ENCODE measurements around the gene EEF2K.

DNA sequence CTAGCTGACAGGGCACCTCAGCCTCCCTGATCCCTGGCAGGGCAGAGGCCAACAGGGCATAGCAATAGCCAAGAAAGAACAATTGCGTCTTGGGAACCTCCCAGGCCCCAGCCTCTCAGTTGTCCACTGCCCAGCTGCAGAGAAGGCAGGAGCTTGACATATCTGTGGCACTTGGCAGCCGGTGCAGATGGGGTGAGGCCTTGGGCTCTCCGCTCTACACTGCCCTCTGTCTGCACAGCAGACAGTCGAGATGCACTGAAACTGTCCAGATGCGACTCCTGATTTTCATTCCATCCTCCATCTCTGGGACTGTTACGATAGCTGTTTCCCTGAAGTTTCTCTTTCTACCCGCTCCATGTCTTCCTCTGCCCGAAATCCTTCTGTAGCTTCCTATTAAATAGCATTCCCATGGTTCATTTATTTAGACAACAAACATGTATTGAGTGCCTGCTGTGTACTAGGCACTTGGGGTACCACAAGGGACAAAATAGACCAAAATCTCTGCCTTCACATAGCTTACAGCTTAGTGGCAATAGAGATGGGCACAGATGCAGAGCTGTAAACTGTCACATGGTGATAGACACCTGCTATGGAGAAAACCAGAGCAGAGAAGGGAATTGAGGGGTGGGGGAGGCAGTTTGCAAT is 94.5 kb downstream of the EEF2K start:
- TF ChIP-seq, protein P1, sequence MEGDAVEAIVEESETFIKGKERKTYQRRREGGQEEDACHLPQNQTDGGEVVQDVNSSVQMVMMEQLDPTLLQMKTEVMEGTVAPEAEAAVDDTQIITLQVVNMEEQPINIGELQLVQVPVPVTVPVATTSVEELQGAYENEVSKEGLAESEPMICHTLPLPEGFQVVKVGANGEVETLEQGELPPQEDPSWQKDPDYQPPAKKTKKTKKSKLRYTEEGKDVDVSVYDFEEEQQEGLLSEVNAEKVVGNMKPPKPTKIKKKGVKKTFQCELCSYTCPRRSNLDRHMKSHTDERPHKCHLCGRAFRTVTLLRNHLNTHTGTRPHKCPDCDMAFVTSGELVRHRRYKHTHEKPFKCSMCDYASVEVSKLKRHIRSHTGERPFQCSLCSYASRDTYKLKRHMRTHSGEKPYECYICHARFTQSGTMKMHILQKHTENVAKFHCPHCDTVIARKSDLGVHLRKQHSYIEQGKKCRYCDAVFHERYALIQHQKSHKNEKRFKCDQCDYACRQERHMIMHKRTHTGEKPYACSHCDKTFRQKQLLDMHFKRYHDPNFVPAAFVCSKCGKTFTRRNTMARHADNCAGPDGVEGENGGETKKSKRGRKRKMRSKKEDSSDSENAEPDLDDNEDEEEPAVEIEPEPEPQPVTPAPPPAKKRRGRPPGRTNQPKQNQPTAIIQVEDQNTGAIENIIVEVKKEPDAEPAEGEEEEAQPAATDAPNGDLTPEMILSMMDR (IDR thresholded peaks at IDR 0.05): peak; percentile 57 to 72 (median 66)
- peak in 1 of 2 donors; percentile 29 for TF ChIP-seq POLR2A (IDR thresholded peaks at IDR 0.05)

All from adrenal gland (tissue), 5 donors.